SK-N-SH (cell line): ENCODE results near the gene BICC1. TPM values are rescaled to one million over a fixed set of nuclear protein-coding genes. Genes with fewer than 3 reads are reported as not detected.

Experiments
- CTCF ChIA-PET: fragments of 300-600, 350-600 bp; formaldehyde crosslinking; extraction: SDS; loops from one replicate; lab custom pipeline; 2021; lab: Yijun Ruan, JAX
- POLR2A ChIA-PET: fragments of 350-600 bp; sonication (Branson Sonifier 250); formaldehyde crosslinking; extraction: SDS; loops from one replicate; lab custom pipeline; 2020; ENCODE audit warnings: antibody characterized with exemption, inconsistent platforms; lab: Yijun Ruan, JAX
- DNase-seq: peaks from one replicate; pipeline ENCODE4 v3.0.0; 2012
- H2AFZ ChIP-seq: fragments of 200-600 bp; sonication (generic); 2 replicates; pipeline ENCODE4 v1.8.1; 2016; ENCODE audit warnings: antibody characterized with exemption, mild to moderate bottlenecking, low read depth
- H3F3A ChIP-seq: fragments of 200-600 bp; sonication (generic); replicated peaks from 2 replicates; pipeline ENCODE3; 2016; ENCODE audit warnings: antibody characterized with exemption, mild to moderate bottlenecking; ENCODE audit not compliant: insufficient read depth
- H3K27ac ChIP-seq, 2 experiments: fragments of 200-500 bp in 1 of 2; fragments of 200-600 bp in 1 of 2; sonication (Bioruptor generic) in 1 of 2; sonication (generic), shearing (Covaris generic) in 1 of 2; 2 replicates each; pipeline versions ENCODE4 v1.5.1 to v1.6.1; 2014 to 2016; ENCODE audit warnings: low read depth in 2 of 2, inconsistent platforms in 1 of 2, low read length in 1 of 2, mild to moderate bottlenecking in 1 of 2, mixed read lengths in 1 of 2
- H3K27me3 ChIP-seq: fragments of 200-600 bp; sonication (generic), shearing (Covaris generic); 2 replicates; pipeline ENCODE4 v1.6.1; 2016; ENCODE audit warnings: mixed run types; ENCODE audit not compliant: insufficient read depth
- H3K36me3 ChIP-seq, 2 experiments: fragments of 200-500 bp in 1 of 2; fragments of 200-600 bp in 1 of 2; sonication (Bioruptor generic) in 1 of 2; sonication (generic) in 1 of 2; replicated peaks in 1 of 2; 2 replicates each; pipeline versions ENCODE3 to v1.5.1; 2014 to 2016; ENCODE audit warnings: low read length in 1 of 2, mild to moderate bottlenecking in 1 of 2; ENCODE audit not compliant: insufficient read depth in 2 of 2, control insufficient read depth in 1 of 2
- H3K4me1 ChIP-seq, 2 experiments: fragments of 200-500 bp in 1 of 2; fragments of 200-600 bp in 1 of 2; sonication (Bioruptor generic) in 1 of 2; sonication (generic), shearing (Covaris generic) in 1 of 2; 2 replicates each; pipeline versions ENCODE4 v1.5.1 to v1.6.1; 2014 to 2016; ENCODE audit warnings: low read depth in 1 of 2, low read length in 1 of 2, mixed run types in 1 of 2; ENCODE audit not compliant: insufficient read depth in 2 of 2, control insufficient read depth in 1 of 2
- H3K4me2 ChIP-seq: fragments of 200-600 bp; sonication (generic), shearing (Covaris generic); 2 replicates; pipeline ENCODE4 v1.6.1; 2017; ENCODE audit warnings: mixed run types
- H3K4me3 ChIP-seq, 2 experiments: fragments of 200-500 bp in 1 of 2; fragments of 200-600 bp in 1 of 2; sonication (Bioruptor generic) in 1 of 2; sonication (generic), shearing (Covaris generic) in 1 of 2; 2 replicates each; pipeline versions ENCODE4 v1.5.1 to v1.8.1; 2014 to 2016; ENCODE audit warnings: low read depth in 2 of 2, inconsistent platforms in 1 of 2, low read length in 1 of 2, mild to moderate bottlenecking in 1 of 2, mixed read lengths in 1 of 2, moderate library complexity in 1 of 2
- H3K79me2 ChIP-seq: fragments of 200-600 bp; sonication (generic); 2 replicates; pipeline ENCODE4 v1.8.1; 2017; ENCODE audit warnings: mild to moderate bottlenecking; ENCODE audit not compliant: insufficient read depth
- H3K9ac ChIP-seq: fragments of 200-600 bp; sonication (generic); 2 replicates; pipeline ENCODE4 v1.6.1; 2017; ENCODE audit warnings: mixed run types
- H3K9me2 ChIP-seq: fragments of 200-600 bp; sonication (generic); 2 replicates; pipeline ENCODE4 v1.6.1; 2017; ENCODE audit warnings: mixed run types
- H3K9me3 ChIP-seq: fragments of 200-600 bp; sonication (generic); 2 replicates; pipeline ENCODE4 v1.6.1; 2017; ENCODE audit warnings: mixed run types, mild to moderate bottlenecking, moderate library complexity
- H4K20me1 ChIP-seq: fragments of 200-600 bp; sonication (generic); 2 replicates; pipeline ENCODE4 v1.6.1; 2017; ENCODE audit warnings: mild to moderate bottlenecking, mixed run types; ENCODE audit not compliant: insufficient read depth
- ELF1 ChIP-seq: IDR thresholded peaks from 2 replicates; pipeline ENCODE4 v1.4.0; 2012
- EZH2phosphoT487 ChIP-seq: fragments of 200-600 bp; sonication (generic); IDR thresholded peaks from 2 replicates; pipeline ENCODE4 v1.6.1; 2017; ENCODE audit warnings: low read depth, mixed run types, mild to moderate bottlenecking, antibody characterized with exemption, moderate library complexity, borderline replicate concordance
- GABPA ChIP-seq: IDR thresholded peaks from 2 replicates; pipeline ENCODE4 v1.4.0; 2012; ENCODE audit warnings: low read depth, mild to moderate bottlenecking
- SIN3A ChIP-seq: IDR thresholded peaks from 2 replicates; pipeline ENCODE4 v1.6.1; 2012; ENCODE audit warnings: low read depth, mild to moderate bottlenecking, low read length, moderate library complexity, borderline replicate concordance
- WGBS: methylation state at CpG from one replicate; pipeline ENCODE4 v1.1.6; 2017; ENCODE audit warnings: low lambda C conversion rate; 5-methylcytosine and 5-hydroxymethylcytosine counted together
- polyA plus RNA-seq, 3 experiments: library from polyadenylated mRNA; depleted of rRNA; stranded (reverse); fragments of >200 nt; gene quantifications; 2 replicates each; pipeline ENCODE4 v1.2.3, GENCODE V29; 2012
- TF ChIP-seq, protein P1 (sequence below): fragments of 150-350 bp; IDR thresholded peaks from 2 replicates; pipeline ENCODE4 v1.6.1; 2016; ENCODE audit warnings: mild to moderate bottlenecking, low read depth, low read length
- TF ChIP-seq, protein P2 (sequence below): IDR thresholded peaks from 2 replicates; pipeline ENCODE4 v1.6.1; 2012; ENCODE audit warnings: mild to moderate bottlenecking, low read depth, low read length, moderate library complexity

Gene BICC1
- polyA plus RNA-seq, 1 of the 3 experiments (the other 2 are of a cell fraction) = 1.5 TPM

DNA sequence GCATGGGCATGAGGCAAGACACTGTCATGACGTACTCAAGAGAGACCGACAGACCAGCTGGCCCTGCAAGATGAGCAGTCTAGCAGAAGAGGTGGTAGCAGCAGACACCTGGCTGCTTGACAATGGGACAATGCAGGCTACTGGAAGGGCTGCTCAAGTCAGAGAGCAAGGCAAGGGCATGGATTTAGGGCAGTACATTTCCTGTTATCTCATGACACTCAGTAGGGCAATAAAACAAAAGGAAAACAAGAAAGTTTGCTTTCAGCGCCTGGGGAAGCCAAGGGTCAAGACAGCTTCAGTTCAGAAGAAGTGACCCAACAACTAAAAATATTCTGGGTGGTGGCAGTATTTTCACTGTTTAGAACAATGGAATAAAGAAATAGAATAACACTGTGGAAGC is 332.0 kb downstream of the BICC1 start:
- no peak overlapping the region for H3K9ac ChIP-seq
- H4K20me1 ChIP-seq = no peaks in the 10 kb centered on the region
- TF ChIP-seq SIN3A = no peak
- TF ChIP-seq, all 33 proteins: peak for 0
- Histone ChIP-seq H2AFZ (no peak overlapping the region), H3K36me3 (no peaks in the 10 kb centered on the region), H3K9me3 (no peaks in the 10 kb centered on the region), H3K27ac (no peak overlapping the region), H3K79me2 (no peaks in the 10 kb centered on the region), H3K27me3 (no peaks in the 10 kb centered on the region), H3F3A (no peaks in the 10 kb centered on the region), H3K4me2 (no peak overlapping the region), H3K4me3 (no peak overlapping the region), H3K4me1 (no peaks in the 10 kb centered on the region), H3K9me2 (no peaks in the 10 kb centered on the region)
- POLR2A ChIA-PET = no interaction called here
- no peak for DNase-seq
- WGBS = 92% methylated on average over 3 of the region's 3 CpGs
- CTCF ChIA-PET = interaction anchor here (1.3 kb wide), 1 partner anchor 545 kb away, joined by 3 read pairs; no protein-coding TSS in a partner anchor

- Histone ChIP-seq H4K20me1 (no peaks in the 10 kb centered on the region), H3K36me3 (no peaks in the 10 kb centered on the region), H3K9me2 (no peaks in the 10 kb centered on the region), H3K4me2 (no peak overlapping the region), H2AFZ (no peak overlapping the region), H3K9ac (no peak overlapping the region), H3K79me2 (no peaks in the 10 kb centered on the region), H3K4me1 (no peaks in the 10 kb centered on the region), H3K4me3 (no peak overlapping the region), H3K27ac (no peak overlapping the region), H3K27me3 (no peaks in the 10 kb centered on the region), H3K9me3 (no peaks in the 10 kb centered on the region), H3F3A (no peaks in the 10 kb centered on the region)
- TF ChIP-seq, protein P1, sequence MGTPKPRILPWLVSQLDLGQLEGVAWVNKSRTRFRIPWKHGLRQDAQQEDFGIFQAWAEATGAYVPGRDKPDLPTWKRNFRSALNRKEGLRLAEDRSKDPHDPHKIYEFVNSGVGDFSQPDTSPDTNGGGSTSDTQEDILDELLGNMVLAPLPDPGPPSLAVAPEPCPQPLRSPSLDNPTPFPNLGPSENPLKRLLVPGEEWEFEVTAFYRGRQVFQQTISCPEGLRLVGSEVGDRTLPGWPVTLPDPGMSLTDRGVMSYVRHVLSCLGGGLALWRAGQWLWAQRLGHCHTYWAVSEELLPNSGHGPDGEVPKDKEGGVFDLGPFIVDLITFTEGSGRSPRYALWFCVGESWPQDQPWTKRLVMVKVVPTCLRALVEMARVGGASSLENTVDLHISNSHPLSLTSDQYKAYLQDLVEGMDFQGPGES = no peak
- TF ChIP-seq ELF1 = no peak
- TF ChIP-seq EZH2phosphoT487 = no peak
- TF ChIP-seq, protein P2, sequence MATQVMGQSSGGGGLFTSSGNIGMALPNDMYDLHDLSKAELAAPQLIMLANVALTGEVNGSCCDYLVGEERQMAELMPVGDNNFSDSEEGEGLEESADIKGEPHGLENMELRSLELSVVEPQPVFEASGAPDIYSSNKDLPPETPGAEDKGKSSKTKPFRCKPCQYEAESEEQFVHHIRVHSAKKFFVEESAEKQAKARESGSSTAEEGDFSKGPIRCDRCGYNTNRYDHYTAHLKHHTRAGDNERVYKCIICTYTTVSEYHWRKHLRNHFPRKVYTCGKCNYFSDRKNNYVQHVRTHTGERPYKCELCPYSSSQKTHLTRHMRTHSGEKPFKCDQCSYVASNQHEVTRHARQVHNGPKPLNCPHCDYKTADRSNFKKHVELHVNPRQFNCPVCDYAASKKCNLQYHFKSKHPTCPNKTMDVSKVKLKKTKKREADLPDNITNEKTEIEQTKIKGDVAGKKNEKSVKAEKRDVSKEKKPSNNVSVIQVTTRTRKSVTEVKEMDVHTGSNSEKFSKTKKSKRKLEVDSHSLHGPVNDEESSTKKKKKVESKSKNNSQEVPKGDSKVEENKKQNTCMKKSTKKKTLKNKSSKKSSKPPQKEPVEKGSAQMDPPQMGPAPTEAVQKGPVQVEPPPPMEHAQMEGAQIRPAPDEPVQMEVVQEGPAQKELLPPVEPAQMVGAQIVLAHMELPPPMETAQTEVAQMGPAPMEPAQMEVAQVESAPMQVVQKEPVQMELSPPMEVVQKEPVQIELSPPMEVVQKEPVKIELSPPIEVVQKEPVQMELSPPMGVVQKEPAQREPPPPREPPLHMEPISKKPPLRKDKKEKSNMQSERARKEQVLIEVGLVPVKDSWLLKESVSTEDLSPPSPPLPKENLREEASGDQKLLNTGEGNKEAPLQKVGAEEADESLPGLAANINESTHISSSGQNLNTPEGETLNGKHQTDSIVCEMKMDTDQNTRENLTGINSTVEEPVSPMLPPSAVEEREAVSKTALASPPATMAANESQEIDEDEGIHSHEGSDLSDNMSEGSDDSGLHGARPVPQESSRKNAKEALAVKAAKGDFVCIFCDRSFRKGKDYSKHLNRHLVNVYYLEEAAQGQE = no peak
- TF ChIP-seq GABPA = no peak
- no peak for DNase-seq
- WGBS = 69% methylated on average over 3 of the region's 3 CpGs
- ChIA-PET CTCF (interaction anchor here (1.2 kb wide), 1 partner anchor 9 kb away, joined by 3 read pairs; no protein-coding TSS in a partner anchor), POLR2A (no interaction called here)
These were observed 334.2 kb downstream of the BICC1 start for GRCh38 chr10:58846856-58847255.
